Stimulated activated effector memory CD8-positive, alpha-beta T cell treated with anti-CD3 and anti-CD28 coated beads, Interleukin-12 subunit alpha, Interleukin-12 subunit beta, amount 100 ng/mL, for 72 hours (primary cell): ENCODE results near the gene RTBDN.

Experiments used
- ATAC-seq: fragments of 150-1000 bp; cut with Tn5 transposase; 2 replicates; pipeline ENCODE4 v1.10.0; 2021
- DNase-seq, 2 donors: peaks; one replicate each; pipeline ENCODE4 v3.0.0; 2021 to 2022; ENCODE audit warnings: low spot score in 2 of 2
- H3K27ac Mint-ChIP-seq: one replicate; pipeline ENCODE4 v1.8.0; 2022; ENCODE audit warnings: mild to moderate bottlenecking, mixed read lengths
- H3K36me3 Mint-ChIP-seq: one replicate; pipeline ENCODE4 v1.8.0; 2022; ENCODE audit warnings: mild to moderate bottlenecking, mixed read lengths
- H3K4me1 Mint-ChIP-seq: one replicate; pipeline ENCODE4 v1.8.0; 2022; ENCODE audit warnings: mixed read lengths
- H3K4me3 Mint-ChIP-seq: one replicate; pipeline ENCODE4 v1.8.0; 2022; ENCODE audit warnings: mild to moderate bottlenecking, mixed read lengths
- H3K9me3 Mint-ChIP-seq: one replicate; pipeline ENCODE4 v1.8.0; 2022; ENCODE audit warnings: mixed read lengths

The RTBDN gene

GRCh38 chr19:12785431-12786031 is 48.8 kb downstream of the RTBDN start:
- no peak overlapping the region for H3K27ac Mint-ChIP-seq
- H3K9me3 Mint-ChIP-seq = no peaks in the 10 kb centered on the region
- peaks cover 31% of the 10 kb centered on the region for H3K36me3 Mint-ChIP-seq
- DNase-seq (no peak), ATAC-seq (no peak)
- H3K4me3 Mint-ChIP-seq = no peak overlapping the region
- peaks cover 26% of the 10 kb centered on the region for H3K4me1 Mint-ChIP-seq

- Mint-ChIP-seq H3K4me1 (peaks cover 24% of the 10 kb centered on the region), H3K36me3 (peaks cover 26% of the 10 kb centered on the region), H3K9me3 (no peaks in the 10 kb centered on the region), H3K27ac (no peak overlapping the region), H3K4me3 (no peak overlapping the region)
- ATAC-seq (peak; percentile 5), DNase-seq (peak in 1 of 2 donors; percentile 71)
These were observed 49.4 kb downstream of the RTBDN start for GRCh38 chr19:12784871-12785430.

- Mint-ChIP-seq H3K27ac (no peak overlapping the region), H3K4me1 (peaks cover 26% of the 10 kb centered on the region)
- peak; percentile 1 for ATAC-seq
These were observed 49.9 kb downstream of the RTBDN start for GRCh38 chr19:12784394-12784870.

GRCh38 chr19:12783849-12784393 is 50.5 kb downstream of the RTBDN start:
- H3K36me3 Mint-ChIP-seq = peaks cover 18% of the 10 kb centered on the region
- no peaks in the 10 kb centered on the region for H3K9me3 Mint-ChIP-seq
- no peak overlapping the region for H3K27ac Mint-ChIP-seq
- DNase-seq (peak in 1 of 2 donors; percentile 75), ATAC-seq (peak; percentile 14)
- no peak overlapping the region for H3K4me3 Mint-ChIP-seq
- H3K4me1 Mint-ChIP-seq = peaks cover 26% of the 10 kb centered on the region

More at GRCh38 chr19:12784394-12784870, 49.9 kb downstream of the RTBDN start:
- DNase-seq = peak in 1 of 2 donors; percentile 63
- Mint-ChIP-seq H3K4me3 (no peak overlapping the region), H3K36me3 (peaks cover 23% of the 10 kb centered on the region), H3K9me3 (no peaks in the 10 kb centered on the region)

- H3K36me3 Mint-ChIP-seq = peaks cover 15% of the 10 kb centered on the region
- no peak for DNase-seq
- H3K4me1 Mint-ChIP-seq = peaks cover 25% of the 10 kb centered on the region
- no peak overlapping the region for H3K4me3 Mint-ChIP-seq
- no peak overlapping the region for H3K27ac Mint-ChIP-seq
- ATAC-seq = peak; percentile 49
- H3K9me3 Mint-ChIP-seq = no peaks in the 10 kb centered on the region
These were observed 51.0 kb downstream of the RTBDN start for GRCh38 chr19:12783291-12783848.

GRCh38 chr19:12782424-12783290 is 51.7 kb downstream of the RTBDN start:
- Mint-ChIP-seq H3K9me3 (no peaks in the 10 kb centered on the region), H3K4me3 (no peak overlapping the region), H3K4me1 (peaks cover 25% of the 10 kb centered on the region), H3K27ac (no peak overlapping the region), H3K36me3 (peaks cover 15% of the 10 kb centered on the region)
- ATAC-seq = peak; percentile 63
- peak; percentile 93 to 98 for DNase-seq

GRCh38 chr19:12782174-12782423 is 52.3 kb downstream of the RTBDN start:
- ATAC-seq = no peak
- H3K36me3 Mint-ChIP-seq = peaks cover 15% of the 10 kb centered on the region

GRCh38 chr19:12779162-12779993 is 55.0 kb downstream of the RTBDN start:
- peak in 1 of 2 donors; percentile 66 for DNase-seq
- peak overlapping the region; percentile 94 for H3K4me3 Mint-ChIP-seq

More at GRCh38 chr19:12782174-12782423, 52.3 kb downstream of the RTBDN start:
- no peak overlapping the region for H3K4me3 Mint-ChIP-seq
- H3K9me3 Mint-ChIP-seq = no peaks in the 10 kb centered on the region
- peaks cover 25% of the 10 kb centered on the region for H3K4me1 Mint-ChIP-seq
- no peak overlapping the region for H3K27ac Mint-ChIP-seq
- no peak for DNase-seq

GRCh38 chr19:12778905-12779161 is 55.5 kb downstream of the RTBDN start:
- Mint-ChIP-seq H3K27ac (peak overlapping the region; percentile 94), H3K4me1 (peaks cover 27% of the 10 kb centered on the region), H3K9me3 (no peaks in the 10 kb centered on the region), H3K4me3 (peak overlapping the region; percentile 94), H3K36me3 (peaks cover 15% of the 10 kb centered on the region)
- DNase-seq (no peak), ATAC-seq (no peak)

More at GRCh38 chr19:12779162-12779993, 55.0 kb downstream of the RTBDN start:
- peak overlapping the region; percentile 94 for H3K27ac Mint-ChIP-seq
- no peaks in the 10 kb centered on the region for H3K9me3 Mint-ChIP-seq
- no peak for ATAC-seq
- H3K4me1 Mint-ChIP-seq = peaks cover 25% of the 10 kb centered on the region
- peaks cover 15% of the 10 kb centered on the region for H3K36me3 Mint-ChIP-seq

- peak; percentile 2 for ATAC-seq
- peak in 1 of 2 donors; percentile 78 for DNase-seq
- H3K9me3 Mint-ChIP-seq = no peaks in the 10 kb centered on the region
- peaks cover 33% of the 10 kb centered on the region for H3K4me1 Mint-ChIP-seq
- H3K4me3 Mint-ChIP-seq = peak overlapping the region; percentile 94
- peaks cover 10% of the 10 kb centered on the region for H3K36me3 Mint-ChIP-seq
- peak overlapping the region; percentile 94 for H3K27ac Mint-ChIP-seq
These were observed 56.1 kb downstream of the RTBDN start for GRCh38 chr19:12778017-12778904.

- Mint-ChIP-seq H3K4me1 (peaks cover 33% of the 10 kb centered on the region), H3K36me3 (peaks cover 7% of the 10 kb centered on the region), H3K27ac (peak overlapping the region; percentile 94), H3K4me3 (peak overlapping the region; percentile 94), H3K9me3 (no peaks in the 10 kb centered on the region)
- peak; percentile 59 for ATAC-seq
- DNase-seq = peak; percentile 86 to 93
These were observed 57.0 kb downstream of the RTBDN start for GRCh38 chr19:12777217-12778016.
